C4-2B (cell line): ENCODE results near the gene CYP4F12.
A peak's percentile ranks its signal among the peaks of the same experiment; 100 is the strongest.

Experiments
- CTCF ChIP-seq: fragments of 450-650 bp; conservative IDR thresholded peaks from 2 replicates; pipeline ENCODE4 v1.5.1; 2017; ENCODE audit warnings: mild to moderate bottlenecking
- ZFX ChIP-seq: fragments of 450-650 bp; IDR thresholded peaks from 2 replicates; pipeline ENCODE4 v1.6.1; 2017

GRCh38 chr19:15629003-15629880, 43.6 kb upstream of the CYP4F12 start:
- peak; percentile 98 for TF ChIP-seq CTCF
- no peak for TF ChIP-seq ZFX
